ENCODE measurements around the gene IGSF5. TPM values are rescaled to one million over a fixed set of nuclear protein-coding genes. Genes with fewer than 3 reads are reported as not detected.
A peak's percentile ranks its signal among the peaks of the same experiment; 100 is the strongest.

Gene IGSF5
- polyA plus RNA-seq, 12 donors: 0.69 to 3.2 (median 1.3) TPM; not detected in 2

GRCh38 chr21:39818557-39818956, 73.6 kb downstream of the IGSF5 start:
- DNase-seq: no peak

GRCh38 chr21:39822042-39822441, 77.1 kb downstream of the IGSF5 start:
- no peak for DNase-seq

GRCh38 chr21:39825250-39825649, 80.3 kb downstream of the IGSF5 start:
- no peak for DNase-seq

GRCh38 chr21:39834543-39834942, 89.6 kb downstream of the IGSF5 start:
- DNase-seq: no peak

- DNase-seq: no peak
Observed at GRCh38 chr21:39837861-39838359, 92.9 kb downstream of the IGSF5 start.

GRCh38 chr21:39840373-39841097, 95.6 kb downstream of the IGSF5 start:
- no peak for DNase-seq

GRCh38 chr21:39842741-39843459, 97.9 kb downstream of the IGSF5 start:
- DNase-seq: no peak

GRCh38 chr21:39843483-39843882, 98.5 kb downstream of the IGSF5 start:
- DNase-seq: no peak

- DNase-seq: no peak
Observed at GRCh38 chr21:39843916-39844315, 98.9 kb downstream of the IGSF5 start.

GRCh38 chr21:39845571-39846130, 100.7 kb downstream of the IGSF5 start:
- DNase-seq: no peak

- no peak for DNase-seq
Observed at GRCh38 chr21:39847877-39848276, 102.9 kb downstream of the IGSF5 start.

- peak; percentile 12 for DNase-seq
Observed at GRCh38 chr21:39849014-39849655, 104.2 kb downstream of the IGSF5 start.

- DNase-seq: no peak
Observed at GRCh38 chr21:39850333-39850732, 105.3 kb downstream of the IGSF5 start.

GRCh38 chr21:39851002-39851618, 106.1 kb downstream of the IGSF5 start:
- peak; percentile 11 for DNase-seq

Other genes with a start within 250 kb of the IGSF5 start
- 1 to 10 TPM in 2 of 12 donors, under 1 TPM in 9, not detected in 1; 0.15 to 2.9 (median 0.33) TPM for gene B3GALT5, start 132.2 kb upstream of the IGSF5 start, polyA plus RNA-seq (ENCODE audit: insufficient read length in 12 of 12)
- 1 to 10 TPM in 6 of 12 donors, under 1 TPM in 3, not detected in 3; 0.38 to 2.3 (median 1.4) TPM for gene PCP4, start 122.3 kb downstream of the IGSF5 start, polyA plus RNA-seq (ENCODE audit: insufficient read length in 12 of 12)